H9 (cell line): ENCODE measurements around the gene MESD. TPM values are rescaled to one million over a fixed set of nuclear protein-coding genes. Genes with fewer than 3 reads are reported as not detected.
A peak's percentile ranks its signal among the peaks of the same experiment; 100 is the strongest.

Source experiments
- DNase-seq: peaks from one replicate; pipeline ENCODE4 v3.0.0-alpha.2; 2017
- H2AFZ ChIP-seq: one replicate; pipeline ENCODE4 v1.6.1; 2013; ENCODE audit warnings: mild to moderate bottlenecking, low read length, control low read depth, moderate library complexity
- H2AK5ac ChIP-seq: 2 replicates; pipeline ENCODE4 v1.6.1; 2013; ENCODE audit warnings: low read length, control low read depth, mixed read lengths; ENCODE audit not compliant: insufficient read length
- H2BK120ac ChIP-seq: one replicate; pipeline ENCODE4 v1.6.1; 2013; ENCODE audit warnings: low read depth, mild to moderate bottlenecking, low read length, control low read depth, inconsistent platforms; ENCODE audit not compliant: poor library complexity, severe bottlenecking
- H2BK12ac ChIP-seq: 2 replicates; pipeline ENCODE4 v1.6.1; 2013; ENCODE audit warnings: low read length, control low read depth, mixed read lengths, low read depth; ENCODE audit not compliant: insufficient read length
- H2BK15ac ChIP-seq: 2 replicates; pipeline ENCODE4 v1.6.1; 2013; ENCODE audit warnings: low read depth, low read length, control low read depth
- H2BK20ac ChIP-seq: one replicate; pipeline ENCODE4 v1.6.1; 2013; ENCODE audit warnings: low read depth, mild to moderate bottlenecking, low read length, control low read depth, inconsistent platforms; ENCODE audit not compliant: poor library complexity, severe bottlenecking
- H2BK5ac ChIP-seq: 2 replicates; pipeline ENCODE4 v1.6.1; 2013; ENCODE audit warnings: low read length, control low read depth, mixed read lengths; ENCODE audit not compliant: insufficient read length
- H3K14ac ChIP-seq: 2 replicates; pipeline ENCODE4 v1.6.1; 2013; ENCODE audit warnings: low read length, control low read depth; ENCODE audit not compliant: insufficient read depth
- H3K18ac ChIP-seq: 2 replicates; pipeline ENCODE4 v1.6.1; 2013; ENCODE audit warnings: low read depth, mild to moderate bottlenecking, mixed read lengths, low read length, control low read depth; ENCODE audit not compliant: insufficient read length
- H3K23ac ChIP-seq: 2 replicates; pipeline ENCODE4 v1.6.1; 2013; ENCODE audit warnings: low read length, control low read depth, mixed read lengths, low read depth; ENCODE audit not compliant: insufficient read length
- H3K23me2 ChIP-seq: 2 replicates; pipeline ENCODE4 v1.6.1; 2013; ENCODE audit warnings: low read depth, mild to moderate bottlenecking, mixed read lengths, low read length, control low read depth; ENCODE audit not compliant: insufficient read length, poor library complexity, severe bottlenecking
- H3K27ac ChIP-seq: 2 replicates; pipeline ENCODE4 v1.5.1; 2013; ENCODE audit warnings: low read length, control low read depth, mixed read lengths, low read depth; ENCODE audit not compliant: insufficient read length
- H3K27me3 ChIP-seq: 2 replicates; pipeline ENCODE4 v1.6.1; 2013; ENCODE audit warnings: low read length, control low read depth, inconsistent platforms; ENCODE audit not compliant: insufficient read depth
- H3K4ac ChIP-seq: 2 replicates; pipeline ENCODE4 v1.6.1; 2013; ENCODE audit warnings: low read depth, mild to moderate bottlenecking, control low read depth, inconsistent platforms, low read length, moderate library complexity
- H3K4me1 ChIP-seq: 2 replicates; pipeline ENCODE4 v1.6.1; 2013; ENCODE audit warnings: low read length, control low read depth, inconsistent platforms; ENCODE audit not compliant: insufficient read depth
- H3K4me2 ChIP-seq: 2 replicates; pipeline ENCODE4 v1.6.1; 2013; ENCODE audit warnings: low read length, control low read depth, mixed read lengths; ENCODE audit not compliant: insufficient read length, insufficient read depth
- H3K56ac ChIP-seq: 2 replicates; pipeline ENCODE4 v1.6.1; 2013; ENCODE audit warnings: low read depth, mild to moderate bottlenecking, mixed read lengths, low read length, control low read depth; ENCODE audit not compliant: insufficient read length
- H3K79me1 ChIP-seq: 2 replicates; pipeline ENCODE4 v1.6.1; 2013; ENCODE audit warnings: low read depth, mild to moderate bottlenecking, moderate library complexity, low read length, control low read depth, inconsistent platforms; ENCODE audit not compliant: insufficient read depth, poor library complexity, severe bottlenecking
- H3K79me2 ChIP-seq: 2 replicates; pipeline ENCODE4 v1.6.1; 2013; ENCODE audit warnings: low read length, control low read depth, inconsistent platforms; ENCODE audit not compliant: insufficient read depth
- H3K9ac ChIP-seq: 2 replicates; pipeline ENCODE4 v1.6.1; 2013; ENCODE audit warnings: low read length, control low read depth, mixed read lengths; ENCODE audit not compliant: insufficient read length; ENCODE audit errors: extremely low read depth
- H3K9me3 ChIP-seq: one replicate; pipeline ENCODE4 v1.6.1; 2013; ENCODE audit warnings: low read depth, low read length, inconsistent platforms; ENCODE audit not compliant: control insufficient read depth
- H3T11ph ChIP-seq: one replicate; pipeline ENCODE4 v1.6.1; 2013; ENCODE audit warnings: mild to moderate bottlenecking, low read length, control low read depth, inconsistent platforms
- H4K20me1 ChIP-seq: one replicate; pipeline ENCODE4 v1.6.1; 2013; ENCODE audit not compliant: control insufficient read depth, insufficient read length, insufficient read depth
- H4K5ac ChIP-seq: 2 replicates; pipeline ENCODE4 v1.6.1; 2013; ENCODE audit warnings: low read depth, mild to moderate bottlenecking, mixed read lengths, low read length, control low read depth; ENCODE audit not compliant: insufficient read length
- H4K8ac ChIP-seq: replicated peaks from 2 replicates; pipeline ENCODE4 v1.6.1; 2013; ENCODE audit warnings: low read length, control low read depth, mixed read lengths, low read depth; ENCODE audit not compliant: insufficient read length
- H4K91ac ChIP-seq: 2 replicates; pipeline ENCODE4 v1.6.1; 2013; ENCODE audit warnings: low read depth, mild to moderate bottlenecking, moderate library complexity, mixed read lengths, low read length, control low read depth; ENCODE audit not compliant: insufficient read length
- H3K27ac Mint-ChIP-seq, 3 experiments: 2 replicates in 2 of 3; 3 replicates in 1 of 3; pipeline ENCODE4 v1.8.0; 2020 to 2021; ENCODE audit warnings: mixed read lengths in 3 of 3, mild to moderate bottlenecking in 1 of 3, moderate library complexity in 1 of 3
- H3K27me3 Mint-ChIP-seq: 2 replicates; pipeline ENCODE4 v1.8.0; 2021; ENCODE audit warnings: low read depth, mild to moderate bottlenecking, moderate library complexity, mixed read lengths
- H3K36me3 Mint-ChIP-seq, 3 experiments: 2 replicates in 2 of 3; 3 replicates in 1 of 3; pipeline ENCODE4 v1.8.0; 2020 to 2021; ENCODE audit warnings: low read depth in 3 of 3, mixed read lengths in 3 of 3; ENCODE audit not compliant: insufficient read depth in 1 of 3
- H3K4me1 Mint-ChIP-seq, 2 experiments: 2 replicates each; pipeline ENCODE4 v1.8.0; 2020; ENCODE audit warnings: mixed read lengths in 2 of 2
- H3K4me3 Mint-ChIP-seq, 2 experiments: 2 replicates in 1 of 2; 3 replicates in 1 of 2; pipeline ENCODE4 v1.8.0; 2020 to 2021; ENCODE audit warnings: mild to moderate bottlenecking in 2 of 2, mixed read lengths in 2 of 2, moderate library complexity in 1 of 2
- H3K9me3 Mint-ChIP-seq, 2 experiments: 2 replicates in 1 of 2; 3 replicates in 1 of 2; pipeline ENCODE4 v1.8.0; 2020; ENCODE audit warnings: mild to moderate bottlenecking in 2 of 2, mixed read lengths in 2 of 2, moderate library complexity in 1 of 2
- WGBS: extraction: QIAGEN DNeasy Blood & Tissue Kit; methylation state at CpG from one replicate; pipeline ENCODE4 v1.1.7; 2013; ENCODE audit warnings: missing lambda C conversion rate, low lambda C conversion rate, mixed read lengths; ENCODE audit not compliant: insufficient read length; ENCODE audit errors: extremely low coverage; 5-methylcytosine and 5-hydroxymethylcytosine counted together
- total RNA-seq: library from RNA; stranded (reverse); gene quantifications from 2 replicates; pipeline ENCODE4 v1.2.1, GENCODE V29; 2021
- TF ChIP-seq, protein P1 (sequence below): fragments of 200-600 bp; sonication (generic); conservative IDR thresholded peaks from 3 replicates; pipeline ENCODE4 v1.8.0; 2021; ENCODE audit warnings: antibody characterized with exemption, mild to moderate bottlenecking

Gene MESD
- total RNA-seq, 1 experiment from 2014 or later: 29.1 TPM

DNA sequence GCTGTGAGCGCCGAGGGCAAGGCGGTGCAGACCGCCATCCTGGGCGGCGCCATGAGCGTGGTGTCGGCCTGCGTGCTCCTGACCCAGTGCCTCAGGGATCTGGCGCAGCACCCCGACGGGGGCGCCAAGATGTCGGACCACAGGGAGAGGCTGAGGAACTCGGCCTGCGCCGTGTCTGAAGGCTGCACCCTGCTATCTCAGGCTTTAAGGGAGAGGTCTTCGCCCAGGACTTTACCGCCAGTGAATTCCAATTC lies 13.4 kb upstream of the MESD start:
- no peak overlapping the region for H3K56ac ChIP-seq
- TF ChIP-seq, protein P1, sequence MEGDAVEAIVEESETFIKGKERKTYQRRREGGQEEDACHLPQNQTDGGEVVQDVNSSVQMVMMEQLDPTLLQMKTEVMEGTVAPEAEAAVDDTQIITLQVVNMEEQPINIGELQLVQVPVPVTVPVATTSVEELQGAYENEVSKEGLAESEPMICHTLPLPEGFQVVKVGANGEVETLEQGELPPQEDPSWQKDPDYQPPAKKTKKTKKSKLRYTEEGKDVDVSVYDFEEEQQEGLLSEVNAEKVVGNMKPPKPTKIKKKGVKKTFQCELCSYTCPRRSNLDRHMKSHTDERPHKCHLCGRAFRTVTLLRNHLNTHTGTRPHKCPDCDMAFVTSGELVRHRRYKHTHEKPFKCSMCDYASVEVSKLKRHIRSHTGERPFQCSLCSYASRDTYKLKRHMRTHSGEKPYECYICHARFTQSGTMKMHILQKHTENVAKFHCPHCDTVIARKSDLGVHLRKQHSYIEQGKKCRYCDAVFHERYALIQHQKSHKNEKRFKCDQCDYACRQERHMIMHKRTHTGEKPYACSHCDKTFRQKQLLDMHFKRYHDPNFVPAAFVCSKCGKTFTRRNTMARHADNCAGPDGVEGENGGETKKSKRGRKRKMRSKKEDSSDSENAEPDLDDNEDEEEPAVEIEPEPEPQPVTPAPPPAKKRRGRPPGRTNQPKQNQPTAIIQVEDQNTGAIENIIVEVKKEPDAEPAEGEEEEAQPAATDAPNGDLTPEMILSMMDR: no peak
- Mint-ChIP-seq H3K9me3 (no peaks in the 10 kb centered on the region), H3K4me1 (peaks cover 9 to 14% of the 10 kb centered on the region in 2 experiments), H3K4me3 (peak overlapping the region; percentile 15 to 33; a peak in 2 of 5 replicates), H3K36me3 (peaks cover 3 to 8% (median 6%) of the 10 kb centered on the region in 3 experiments; a peak in 3 of 7 replicates), H3K27ac (no peak overlapping the region), H3K27me3 (no peaks in the 10 kb centered on the region; the same call in 1 of the 2 replicates)
- no peak overlapping the region for H3K9ac ChIP-seq
- no peak overlapping the region for H3K4ac ChIP-seq
- peaks cover 3% of the 10 kb centered on the region for H4K20me1 ChIP-seq
- H2AFZ ChIP-seq: no peak overlapping the region
- H3K79me1 ChIP-seq: no peaks in the 10 kb centered on the region
- no CpG with 5 or more reads among the region's 19 CpGs for WGBS
- H2BK5ac ChIP-seq: no peak overlapping the region
- no peak overlapping the region for H2BK15ac ChIP-seq
- H2BK12ac ChIP-seq: no peak overlapping the region
- H2BK120ac ChIP-seq: no peak overlapping the region
- no peak for DNase-seq
- H3K27ac ChIP-seq: no peak overlapping the region
- no peak overlapping the region for H2BK20ac ChIP-seq
- H4K8ac ChIP-seq: no peak overlapping the region
- H3K4me2 ChIP-seq: no peak overlapping the region
- H3K23me2 ChIP-seq: peaks cover 16% of the 10 kb centered on the region
- no peaks in the 10 kb centered on the region for H3K9me3 ChIP-seq
- no peak overlapping the region for H3K23ac ChIP-seq
- peaks cover 2% of the 10 kb centered on the region; the same call in 1 of the 2 replicates for H3K79me2 ChIP-seq
- H2AK5ac ChIP-seq: no peak overlapping the region
- no peak overlapping the region for H4K5ac ChIP-seq
- no peak overlapping the region for H4K91ac ChIP-seq
- H3K4me1 ChIP-seq: no peaks in the 10 kb centered on the region
- H3K18ac ChIP-seq: no peak overlapping the region
- no peaks in the 10 kb centered on the region for H3K27me3 ChIP-seq
- H3K14ac ChIP-seq: no peak overlapping the region; the same call in 1 of the 2 replicates
- H3T11ph ChIP-seq: no peak overlapping the region
